ENCODE measurements around the gene NSMF. TPM values are rescaled to one million over a fixed set of nuclear protein-coding genes. Genes with fewer than 3 reads are reported as not detected.

NSMF gene
- total RNA-seq, 2 donors from 2014 or later: 41.5 to 54.2 TPM

- no peaks in the 10 kb centered on the region for H3K36me3 Mint-ChIP-seq (ENCODE audit: low read depth)
- H3K4me1 Mint-ChIP-seq: peaks cover 5% of the 10 kb centered on the region
These were observed 30.9 kb downstream of the NSMF start for GRCh38 chr9:137428311-137428630.

GRCh38 chr9:137427454-137428310 lies 31.5 kb downstream of the NSMF start:
- ATAC-seq (no peak), DNase-seq (no peak)
- no peaks in the 10 kb centered on the region for H3K9me3 ChIP-seq (ENCODE audit: control insufficient read depth, low read length, poor library complexity, severe bottlenecking)
- Mint-ChIP-seq H3K27ac (no peak overlapping the region), H3K4me1 (peaks cover 5% of the 10 kb centered on the region), H3K4me3 (no peak overlapping the region), H3K36me3 (ENCODE audit: low read depth) (no peaks in the 10 kb centered on the region), H3K27me3 (no peaks in the 10 kb centered on the region)

More at GRCh38 chr9:137428311-137428630, 30.9 kb downstream of the NSMF start:
- H3K9me3 ChIP-seq (ENCODE audit: control insufficient read depth, low read length, poor library complexity, severe bottlenecking): no peaks in the 10 kb centered on the region
- no peak overlapping the region for H3K27ac Mint-ChIP-seq
- H3K4me3 Mint-ChIP-seq: no peak overlapping the region
- no peak for ATAC-seq
- no peak for DNase-seq
- no peaks in the 10 kb centered on the region for H3K27me3 Mint-ChIP-seq

GRCh38 chr9:137426018-137426681 lies 33.0 kb downstream of the NSMF start:
- peaks cover 8% of the 10 kb centered on the region for H3K4me1 Mint-ChIP-seq
- no peak for ATAC-seq
- no peaks in the 10 kb centered on the region for H3K27me3 Mint-ChIP-seq
- no peaks in the 10 kb centered on the region for H3K36me3 Mint-ChIP-seq (ENCODE audit: low read depth)
- no peaks in the 10 kb centered on the region for H3K9me3 ChIP-seq (ENCODE audit: control insufficient read depth, low read length, poor library complexity, severe bottlenecking)
- H3K27ac Mint-ChIP-seq: no peak overlapping the region
- no peak for DNase-seq
- no peak overlapping the region for H3K4me3 Mint-ChIP-seq

- no peak overlapping the region for H3K27ac Mint-ChIP-seq
- DNase-seq: no peak
- no peaks in the 10 kb centered on the region for H3K36me3 Mint-ChIP-seq (ENCODE audit: low read depth)
These were observed 35.4 kb downstream of the NSMF start for GRCh38 chr9:137423514-137424291.

GRCh38 chr9:137422604-137423513 lies 36.3 kb downstream of the NSMF start, which contains the start of the genes EXD3 and NOXA1:
TSS of gene EXD3 (minus strand) at chr9:137423162. CDS start at chr9:137395357, 27,805 bp downstream.
TSS of gene NOXA1 (plus strand) at chr9:137423393. CDS start at chr9:137423530, 137 bp downstream.
- H3K4me1 Mint-ChIP-seq: peaks cover 8% of the 10 kb centered on the region
- H3K27me3 Mint-ChIP-seq: no peaks in the 10 kb centered on the region
- H3K9me3 ChIP-seq (ENCODE audit: control insufficient read depth, low read length, poor library complexity, severe bottlenecking): no peaks in the 10 kb centered on the region
- peak within 1 kb of the TSS; percentile 84 for H3K4me3 Mint-ChIP-seq
- ATAC-seq (peak; percentile 93), DNase-seq (peak; percentile 91 to 96 (median 94))
- no peaks in the 10 kb centered on the region for H3K36me3 Mint-ChIP-seq (ENCODE audit: low read depth)
- peak within 1 kb of the TSS; percentile 45 for H3K27ac Mint-ChIP-seq

More at GRCh38 chr9:137423514-137424291, 35.4 kb downstream of the NSMF start:
- Mint-ChIP-seq H3K4me1 (peaks cover 8% of the 10 kb centered on the region), H3K27me3 (no peaks in the 10 kb centered on the region), H3K4me3 (peak overlapping the region; percentile 59)
- peak; percentile 62 for ATAC-seq
- no peaks in the 10 kb centered on the region for H3K9me3 ChIP-seq (ENCODE audit: control insufficient read depth, low read length, poor library complexity, severe bottlenecking)

- Mint-ChIP-seq H3K36me3 (ENCODE audit: low read depth) (no peaks in the 10 kb centered on the region), H3K4me3 (peak overlapping the region; percentile 84), H3K4me1 (peaks cover 8% of the 10 kb centered on the region), H3K27ac (peak overlapping the region; percentile 45), H3K27me3 (no peaks in the 10 kb centered on the region)
- DNase-seq: no peak
- no peak for ATAC-seq
- no peaks in the 10 kb centered on the region for H3K9me3 ChIP-seq (ENCODE audit: control insufficient read depth, low read length, poor library complexity, severe bottlenecking)
These were observed 37.1 kb downstream of the NSMF start for GRCh38 chr9:137421838-137422603.

GRCh38 chr9:137417161-137418021 lies 41.7 kb downstream of the NSMF start:
- Mint-ChIP-seq H3K27ac (no peak overlapping the region), H3K4me3 (peak overlapping the region; percentile 41), H3K4me1 (peaks cover 2% of the 10 kb centered on the region), H3K27me3 (no peaks in the 10 kb centered on the region), H3K36me3 (ENCODE audit: low read depth) (no peaks in the 10 kb centered on the region)
- DNase-seq (peak in 1 of 3 donors; percentile 9), ATAC-seq (no peak)
- no peaks in the 10 kb centered on the region for H3K9me3 ChIP-seq (ENCODE audit: control insufficient read depth, low read length, poor library complexity, severe bottlenecking)

- no peak overlapping the region for H3K27ac Mint-ChIP-seq
- H3K4me1 Mint-ChIP-seq: peaks cover 1% of the 10 kb centered on the region
- DNase-seq (no peak), ATAC-seq (no peak)
- no peaks in the 10 kb centered on the region for H3K27me3 Mint-ChIP-seq
- H3K4me3 Mint-ChIP-seq: peak overlapping the region; percentile 19
- no peaks in the 10 kb centered on the region for H3K36me3 Mint-ChIP-seq (ENCODE audit: low read depth)
- no peaks in the 10 kb centered on the region for H3K9me3 ChIP-seq (ENCODE audit: control insufficient read depth, low read length, poor library complexity, severe bottlenecking)
These were observed 42.5 kb downstream of the NSMF start for GRCh38 chr9:137416563-137417151.

- H3K27ac Mint-ChIP-seq: no peak overlapping the region
- H3K36me3 Mint-ChIP-seq (ENCODE audit: low read depth): no peaks in the 10 kb centered on the region
- H3K4me3 Mint-ChIP-seq: no peak overlapping the region
- H3K27me3 Mint-ChIP-seq: no peaks in the 10 kb centered on the region
- ATAC-seq (no peak), DNase-seq (no peak)
- no peaks in the 10 kb centered on the region for H3K9me3 ChIP-seq (ENCODE audit: control insufficient read depth, low read length, poor library complexity, severe bottlenecking)
- peaks cover 3% of the 10 kb centered on the region for H3K4me1 Mint-ChIP-seq
These were observed 43.0 kb downstream of the NSMF start for GRCh38 chr9:137416006-137416562.

GRCh38 chr9:137415451-137415850 lies 43.7 kb downstream of the NSMF start:
- no peaks in the 10 kb centered on the region for H3K36me3 Mint-ChIP-seq (ENCODE audit: low read depth)
- no peak overlapping the region for H3K27ac Mint-ChIP-seq
- no peak for DNase-seq
- H3K9me3 ChIP-seq (ENCODE audit: control insufficient read depth, low read length, poor library complexity, severe bottlenecking): no peaks in the 10 kb centered on the region
- H3K4me3 Mint-ChIP-seq: no peak overlapping the region
- H3K27me3 Mint-ChIP-seq: no peaks in the 10 kb centered on the region
- ATAC-seq: no peak
- H3K4me1 Mint-ChIP-seq: peaks cover 6% of the 10 kb centered on the region

GRCh38 chr9:137412431-137412830 lies 46.7 kb downstream of the NSMF start:
- Mint-ChIP-seq H3K27me3 (no peaks in the 10 kb centered on the region), H3K4me1 (peaks cover 6% of the 10 kb centered on the region), H3K36me3 (ENCODE audit: low read depth) (no peaks in the 10 kb centered on the region), H3K27ac (peak overlapping the region; percentile 43), H3K4me3 (no peak overlapping the region)
- H3K9me3 ChIP-seq (ENCODE audit: control insufficient read depth, low read length, poor library complexity, severe bottlenecking): no peaks in the 10 kb centered on the region
- no peak for ATAC-seq
- no peak for DNase-seq
